ENCODE measurements around the gene WFIKKN1. TPM values are rescaled to one million over a fixed set of nuclear protein-coding genes. Genes with fewer than 3 reads are reported as not detected.

WFIKKN1 gene
- total and polyA plus RNA-seq, 2 of the 13 experiments (the other 11 are each of a cell fraction or from before 2014, with no cell fraction given): 1.7 to 4.9 TPM

DNA sequence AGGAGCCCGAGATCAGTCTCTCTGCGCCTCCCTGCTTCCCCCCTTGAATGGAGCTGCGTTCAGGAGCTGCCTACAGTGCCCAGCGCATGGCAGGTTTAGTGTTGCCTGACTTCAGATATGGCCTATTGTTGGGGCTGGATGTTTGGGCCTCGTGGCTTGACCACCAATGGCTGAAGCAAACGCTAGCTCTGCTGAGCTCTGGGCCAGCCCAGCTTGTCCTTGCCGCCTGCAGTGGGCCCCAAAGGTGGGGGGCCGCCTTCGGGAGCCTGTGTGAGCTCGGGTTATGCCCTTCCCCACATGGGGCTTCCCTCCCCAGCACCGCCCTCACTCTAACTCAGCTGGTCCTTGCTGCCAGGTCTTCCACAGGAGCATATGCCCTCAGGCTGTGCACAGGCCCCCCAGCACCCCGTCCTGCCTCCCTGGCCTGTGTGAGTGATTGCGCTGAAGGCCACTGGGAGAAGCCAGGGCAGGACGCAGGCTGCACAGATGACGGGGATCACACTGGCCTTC is 7.3 kb downstream of the WFIKKN1 start:
- Histone ChIP-seq H3K9ac (ENCODE audit: insufficient read depth, low read depth, low read length) (peak overlapping the region; percentile 69), H3K27me3 (ENCODE audit: control insufficient read depth in 1 of 2, insufficient read depth in 2 of 2, low read length in 2 of 2) (no peaks in the 10 kb centered on the region), H3K4me3 (replicated peaks in 1 of 3; ENCODE audit: insufficient read depth in 1 of 3, low read depth in 2 of 3, low read length in 3 of 3) (peak overlapping the region in 1 of 3 experiments; percentile 92; a peak in 2 of 6 replicates), H3K4me2 (ENCODE audit: low read depth, low read length) (peak overlapping the region; percentile 98), H3K27ac (ENCODE audit: extremely low read length, insufficient read depth, low read length) (peak overlapping the region; percentile 78), H3K4me1 (ENCODE audit: insufficient read depth, low read length) (peaks cover 41% of the 10 kb centered on the region), H3K9me3 (ENCODE audit: low read length) (no peaks in the 10 kb centered on the region), H4K20me1 (ENCODE audit: insufficient read depth, low read length) (no peaks in the 10 kb centered on the region), H3K36me3 (replicated peaks in 1 of 2; ENCODE audit: control insufficient read depth in 1 of 2, insufficient read depth in 2 of 2, low read length in 2 of 2) (no peaks in the 10 kb centered on the region; a peak in 1 of 5 replicates), H3K79me2 (ENCODE audit: insufficient read depth, low read length) (peaks cover 12% of the 10 kb centered on the region), H2AFZ (ENCODE audit: low read length) (no peak overlapping the region)
- CTCF ChIA-PET (ENCODE audit: low intra/inter-chr PET ratio, low total read pairs): no interaction called here
- no TSS peak for BruUV-seq (replicated peaks)
- WGBS (ENCODE audit: low lambda C conversion rate): 71% methylated on average over 9 of the region's 15 CpGs
- no peak for ATAC-seq
- in situ Hi-C loops (cut with HindIII; ENCODE audit: extremely low pct_ligation_motif_present, low pct_unique_long_range_greater_than_20kb): no loop called here
- no peak for DNase-seq (ENCODE audit: low spot score)
- POLR2A ChIA-PET: interaction anchor here (0.9 to 1.6 kb wide), 3 partner anchors 10 to 42 kb away, joined by 3 to 7 read pairs (median 4); partner anchors contain the start of genes RHOT2 and STUB1
- intact Hi-C loops (cut with micrococcal nuclease; ENCODE audit: unreplicated experiment): no loop called here
- FAIRE-seq: no peak
- TF ChIP-seq POLR2G (IDR thresholded peaks at IDR 0.05; ENCODE audit: low read depth, low read length): peak; percentile 20; the same call in 1 of the 2 replicates
- TF ChIP-seq, protein P1, sequence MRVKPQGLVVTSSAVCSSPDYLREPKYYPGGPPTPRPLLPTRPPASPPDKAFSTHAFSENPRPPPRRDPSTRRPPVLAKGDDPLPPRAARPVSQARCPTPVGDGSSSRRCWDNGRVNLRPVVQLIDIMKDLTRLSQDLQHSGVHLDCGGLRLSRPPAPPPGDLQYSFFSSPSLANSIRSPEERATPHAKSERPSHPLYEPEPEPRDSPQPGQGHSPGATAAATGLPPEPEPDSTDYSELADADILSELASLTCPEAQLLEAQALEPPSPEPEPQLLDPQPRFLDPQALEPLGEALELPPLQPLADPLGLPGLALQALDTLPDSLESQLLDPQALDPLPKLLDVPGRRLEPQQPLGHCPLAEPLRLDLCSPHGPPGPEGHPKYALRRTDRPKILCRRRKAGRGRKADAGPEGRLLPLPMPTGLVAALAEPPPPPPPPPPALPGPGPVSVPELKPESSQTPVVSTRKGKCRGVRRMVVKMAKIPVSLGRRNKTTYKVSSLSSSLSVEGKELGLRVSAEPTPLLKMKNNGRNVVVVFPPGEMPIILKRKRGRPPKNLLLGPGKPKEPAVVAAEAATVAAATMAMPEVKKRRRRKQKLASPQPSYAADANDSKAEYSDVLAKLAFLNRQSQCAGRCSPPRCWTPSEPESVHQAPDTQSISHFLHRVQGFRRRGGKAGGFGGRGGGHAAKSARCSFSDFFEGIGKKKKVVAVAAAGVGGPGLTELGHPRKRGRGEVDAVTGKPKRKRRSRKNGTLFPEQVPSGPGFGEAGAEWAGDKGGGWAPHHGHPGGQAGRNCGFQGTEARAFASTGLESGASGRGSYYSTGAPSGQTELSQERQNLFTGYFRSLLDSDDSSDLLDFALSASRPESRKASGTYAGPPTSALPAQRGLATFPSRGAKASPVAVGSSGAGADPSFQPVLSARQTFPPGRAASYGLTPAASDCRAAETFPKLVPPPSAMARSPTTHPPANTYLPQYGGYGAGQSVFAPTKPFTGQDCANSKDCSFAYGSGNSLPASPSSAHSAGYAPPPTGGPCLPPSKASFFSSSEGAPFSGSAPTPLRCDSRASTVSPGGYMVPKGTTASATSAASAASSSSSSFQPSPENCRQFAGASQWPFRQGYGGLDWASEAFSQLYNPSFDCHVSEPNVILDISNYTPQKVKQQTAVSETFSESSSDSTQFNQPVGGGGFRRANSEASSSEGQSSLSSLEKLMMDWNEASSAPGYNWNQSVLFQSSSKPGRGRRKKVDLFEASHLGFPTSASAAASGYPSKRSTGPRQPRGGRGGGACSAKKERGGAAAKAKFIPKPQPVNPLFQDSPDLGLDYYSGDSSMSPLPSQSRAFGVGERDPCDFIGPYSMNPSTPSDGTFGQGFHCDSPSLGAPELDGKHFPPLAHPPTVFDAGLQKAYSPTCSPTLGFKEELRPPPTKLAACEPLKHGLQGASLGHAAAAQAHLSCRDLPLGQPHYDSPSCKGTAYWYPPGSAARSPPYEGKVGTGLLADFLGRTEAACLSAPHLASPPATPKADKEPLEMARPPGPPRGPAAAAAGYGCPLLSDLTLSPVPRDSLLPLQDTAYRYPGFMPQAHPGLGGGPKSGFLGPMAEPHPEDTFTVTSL (CRISPR knock-in tag; IDR thresholded peaks at IDR 0.05; ENCODE audit: borderline replicate concordance): 0 out of 2 replicates have a peak, but pooled peaks have one; percentile 22
- TF ChIP-seq CAMTA2 (CRISPR knock-in tag; IDR thresholded peaks at IDR 0.05; ENCODE audit: borderline replicate concordance): no peak
- no peak for TF ChIP-seq HNF4A (CRISPR knock-in tag; IDR thresholded peaks at IDR 0.05)
- TF ChIP-seq ZNF773 (CRISPR knock-in tag; IDR thresholded peaks at IDR 0.05; ENCODE audit: borderline replicate concordance): no peak
- 0 out of 2 replicates have a peak, but pooled peaks have one; percentile 43 for TF ChIP-seq ZNF547 (CRISPR knock-in tag; IDR thresholded peaks at IDR 0.05)
- no peak for TF ChIP-seq FOXK2 (IDR thresholded peaks at IDR 0.05)
- no peak for TF ChIP-seq TGIF2 (CRISPR knock-in tag; IDR thresholded peaks at IDR 0.05)
- no peak for TF ChIP-seq SPEN (CRISPR knock-in tag; IDR thresholded peaks at IDR 0.05; ENCODE audit: low read depth)
- TF ChIP-seq YY1 (IDR thresholded peaks at IDR 0.05; ENCODE audit: insufficient read depth, insufficient replicate concordance, low read depth, low read length): no peak
- TF ChIP-seq HOXA3 (CRISPR knock-in tag; IDR thresholded peaks at IDR 0.05): 0 out of 2 replicates have a peak, but pooled peaks have one; percentile 25
- no peak for TF ChIP-seq TP53 (CRISPR knock-in tag; conservative IDR thresholded peaks at IDR 0.05)
- 0 out of 2 replicates have a peak, but pooled peaks have one; percentile 7 for TF ChIP-seq RBFOX2 (IDR thresholded peaks at IDR 0.05; ENCODE audit: low read depth, low read length)
- no peak for TF ChIP-seq MXD4 (CRISPR knock-in tag; IDR thresholded peaks at IDR 0.05)
- TF ChIP-seq, protein P2, sequence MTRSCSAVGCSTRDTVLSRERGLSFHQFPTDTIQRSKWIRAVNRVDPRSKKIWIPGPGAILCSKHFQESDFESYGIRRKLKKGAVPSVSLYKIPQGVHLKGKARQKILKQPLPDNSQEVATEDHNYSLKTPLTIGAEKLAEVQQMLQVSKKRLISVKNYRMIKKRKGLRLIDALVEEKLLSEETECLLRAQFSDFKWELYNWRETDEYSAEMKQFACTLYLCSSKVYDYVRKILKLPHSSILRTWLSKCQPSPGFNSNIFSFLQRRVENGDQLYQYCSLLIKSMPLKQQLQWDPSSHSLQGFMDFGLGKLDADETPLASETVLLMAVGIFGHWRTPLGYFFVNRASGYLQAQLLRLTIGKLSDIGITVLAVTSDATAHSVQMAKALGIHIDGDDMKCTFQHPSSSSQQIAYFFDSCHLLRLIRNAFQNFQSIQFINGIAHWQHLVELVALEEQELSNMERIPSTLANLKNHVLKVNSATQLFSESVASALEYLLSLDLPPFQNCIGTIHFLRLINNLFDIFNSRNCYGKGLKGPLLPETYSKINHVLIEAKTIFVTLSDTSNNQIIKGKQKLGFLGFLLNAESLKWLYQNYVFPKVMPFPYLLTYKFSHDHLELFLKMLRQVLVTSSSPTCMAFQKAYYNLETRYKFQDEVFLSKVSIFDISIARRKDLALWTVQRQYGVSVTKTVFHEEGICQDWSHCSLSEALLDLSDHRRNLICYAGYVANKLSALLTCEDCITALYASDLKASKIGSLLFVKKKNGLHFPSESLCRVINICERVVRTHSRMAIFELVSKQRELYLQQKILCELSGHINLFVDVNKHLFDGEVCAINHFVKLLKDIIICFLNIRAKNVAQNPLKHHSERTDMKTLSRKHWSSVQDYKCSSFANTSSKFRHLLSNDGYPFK (CRISPR knock-in tag; IDR thresholded peaks at IDR 0.05; ENCODE audit: borderline replicate concordance): no peak; the same call in 1 of the 2 replicates
- TF ChIP-seq, protein P3, sequence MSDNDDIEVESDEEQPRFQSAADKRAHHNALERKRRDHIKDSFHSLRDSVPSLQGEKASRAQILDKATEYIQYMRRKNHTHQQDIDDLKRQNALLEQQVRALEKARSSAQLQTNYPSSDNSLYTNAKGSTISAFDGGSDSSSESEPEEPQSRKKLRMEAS (IDR thresholded peaks at IDR 0.05): 0 out of 2 replicates have a peak, but pooled peaks have one; percentile 30
- no peak for TF ChIP-seq DR1 (CRISPR knock-in tag; IDR thresholded peaks at IDR 0.05)
